GM19351 (cell line): ENCODE data around the gene PRMT6.
A peak's percentile ranks its signal among the peaks of the same experiment; 100 is the strongest.
"Not testable (repeated sequence)": the region's sequence is repeated elsewhere in the genome, so short reads cannot be mapped to it uniquely, and the experiment has no call there.

Experiments used
- ATAC-seq: cut with Tn5 transposase; IDR thresholded peaks from one replicate; pipeline ENCODE4 v1.9.1; 2021; ENCODE audit warnings: mild to moderate bottlenecking, moderate library complexity; ENCODE audit not compliant: unreplicated experiment

PRMT6 gene

DNA sequence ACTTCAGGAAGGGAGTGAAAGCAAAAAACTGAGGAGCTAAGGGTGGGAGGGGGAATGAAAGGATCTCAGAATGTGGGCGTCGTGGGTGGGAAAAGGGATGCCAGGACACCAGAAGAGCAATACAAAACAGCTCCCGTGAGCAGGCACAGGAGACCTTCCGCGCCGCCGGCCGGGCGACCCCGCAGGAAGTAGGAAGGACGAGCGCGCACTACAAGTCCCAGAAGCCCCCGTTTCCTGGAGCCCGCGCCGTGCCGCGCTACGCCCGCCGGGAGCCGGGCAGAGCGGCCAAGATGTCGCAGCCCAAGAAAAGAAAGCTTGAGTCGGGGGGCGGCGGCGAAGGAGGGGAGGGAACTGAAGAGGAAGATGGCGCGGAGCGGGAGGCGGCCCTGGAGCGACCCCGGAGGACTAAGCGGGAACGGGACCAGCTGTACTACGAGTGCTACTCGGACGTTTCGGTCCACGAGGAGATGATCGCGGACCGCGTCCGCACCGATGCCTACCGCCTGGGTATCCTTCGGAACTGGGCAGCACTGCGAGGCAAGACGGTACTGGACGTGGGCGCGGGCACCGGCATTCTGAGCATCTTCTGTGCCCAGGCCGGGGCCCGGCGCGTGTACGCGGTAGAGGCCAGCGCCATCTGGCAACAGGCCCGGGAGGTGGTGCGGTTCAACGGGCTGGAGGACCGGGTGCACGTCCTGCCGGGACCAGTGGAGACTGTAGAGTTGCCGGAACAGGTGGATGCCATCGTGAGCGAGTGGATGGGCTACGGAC is at the start of gene PRMT6:
TSS of gene PRMT6 (plus strand) at position 249 of the 771 bp plus-strand sequence. CDS start at position 291, 42 bp downstream.
- ATAC-seq = peak; percentile 86

DNA sequence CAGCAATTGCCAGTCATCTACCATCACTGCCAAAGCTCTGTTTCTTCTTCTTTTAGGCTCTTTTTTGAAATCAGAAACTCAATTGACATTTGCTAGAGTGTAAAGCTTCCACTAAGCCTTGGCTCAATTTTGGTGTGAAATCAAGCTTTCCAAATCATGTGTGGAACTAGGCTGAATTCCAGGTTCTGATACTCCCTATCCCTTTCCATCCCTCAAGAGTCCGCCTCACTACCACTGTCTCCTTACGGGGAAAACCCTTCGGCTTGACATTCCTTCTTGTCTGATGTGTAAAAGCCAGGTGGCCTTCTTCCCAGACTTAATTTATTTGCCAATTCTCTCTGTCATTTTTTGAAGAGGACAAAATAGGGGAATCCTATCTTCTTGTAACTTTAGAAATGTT is 47.2 kb upstream of the PRMT6 start:
- no peak for ATAC-seq

- peak; percentile 54 for ATAC-seq
Observed at GRCh38 chr1:107010582-107010981, 45.9 kb upstream of the PRMT6 start.

DNA sequence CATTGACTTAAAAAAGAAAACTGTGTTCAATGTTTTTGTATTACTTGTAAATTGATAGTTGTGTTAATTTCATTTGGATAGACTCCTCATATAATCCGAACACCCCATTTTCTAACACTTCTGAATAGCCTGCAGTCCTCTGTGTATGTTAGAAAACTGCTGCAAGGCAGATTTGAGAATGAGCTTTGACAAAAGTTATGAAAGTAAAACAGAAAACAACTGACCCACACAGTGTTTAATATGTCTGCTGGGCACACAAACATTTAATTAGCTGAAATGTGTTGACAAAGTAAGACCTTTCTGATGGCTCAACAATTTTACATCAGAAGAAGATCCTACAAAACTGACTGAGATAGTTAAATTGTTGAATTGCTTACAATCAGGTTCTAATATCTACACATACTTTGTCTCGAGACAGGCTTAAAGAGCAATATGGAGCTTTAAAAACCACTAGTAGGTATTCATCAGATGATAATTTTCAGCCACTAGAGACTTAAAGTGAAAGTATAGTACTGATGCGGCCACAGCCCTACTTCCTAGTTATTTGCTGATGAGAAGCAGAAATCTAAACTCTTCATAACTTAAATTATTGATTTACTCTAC is 40.0 kb upstream of the PRMT6 start:
- ATAC-seq = peak; percentile 89

DNA sequence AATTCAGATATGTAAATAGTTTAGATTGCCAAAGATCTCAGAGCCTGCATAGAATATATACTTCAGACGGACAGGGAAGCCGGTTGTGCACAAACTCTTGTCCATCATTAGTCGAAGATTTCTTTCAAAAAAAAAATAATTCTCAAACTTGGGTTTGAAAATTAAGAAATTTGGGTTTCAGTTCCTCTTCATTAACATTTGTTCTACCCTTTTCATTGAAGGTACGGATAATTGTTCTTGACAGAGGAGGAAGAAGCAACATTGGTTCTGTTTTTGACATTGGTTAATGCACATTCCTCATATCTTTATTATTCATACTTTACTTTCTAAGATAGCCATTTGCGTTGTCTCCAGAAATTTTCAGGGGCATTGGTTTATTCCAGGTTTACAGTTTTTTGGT is 38.0 kb upstream of the PRMT6 start:
- ATAC-seq = no peak

DNA sequence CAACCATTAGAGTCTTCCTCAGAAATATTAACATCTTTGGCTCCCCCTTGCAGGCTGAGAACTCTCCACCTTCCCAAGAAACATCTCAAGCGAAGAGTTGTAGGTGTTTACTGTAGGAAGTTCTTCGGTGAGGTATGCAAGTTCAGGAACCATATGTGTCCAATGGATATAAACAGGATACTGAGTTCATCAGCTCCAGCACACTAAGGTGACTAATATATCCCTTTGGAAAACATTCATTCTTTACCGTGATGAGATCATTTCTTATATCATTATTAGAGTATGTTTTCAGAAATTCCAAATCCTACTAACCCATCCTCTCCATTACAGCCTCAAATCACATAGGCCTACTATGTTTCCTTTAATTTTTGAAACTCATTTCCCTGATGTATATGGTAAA is 37.3 kb upstream of the PRMT6 start:
- ATAC-seq = no peak

DNA sequence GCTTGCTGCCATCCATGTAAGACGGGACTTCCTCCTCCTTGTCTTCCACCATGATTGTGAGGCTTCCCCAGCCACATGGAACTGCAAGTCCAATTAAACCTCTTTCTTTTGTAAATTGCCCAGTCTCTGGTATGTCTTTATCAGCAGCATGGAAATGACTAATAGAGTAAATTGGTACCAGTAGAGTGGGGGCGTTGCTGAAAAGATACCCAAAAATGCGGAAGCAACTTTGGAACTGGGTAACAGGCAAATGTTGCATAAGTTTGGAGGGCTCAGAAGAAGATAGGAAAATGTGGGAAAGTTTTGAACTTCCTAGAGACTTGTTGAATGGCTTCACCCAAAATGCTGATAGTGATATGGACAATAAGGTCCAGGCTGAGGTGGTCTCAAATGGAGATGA is 17.6 kb upstream of the PRMT6 start:
- not testable (repeated sequence) for ATAC-seq

DNA sequence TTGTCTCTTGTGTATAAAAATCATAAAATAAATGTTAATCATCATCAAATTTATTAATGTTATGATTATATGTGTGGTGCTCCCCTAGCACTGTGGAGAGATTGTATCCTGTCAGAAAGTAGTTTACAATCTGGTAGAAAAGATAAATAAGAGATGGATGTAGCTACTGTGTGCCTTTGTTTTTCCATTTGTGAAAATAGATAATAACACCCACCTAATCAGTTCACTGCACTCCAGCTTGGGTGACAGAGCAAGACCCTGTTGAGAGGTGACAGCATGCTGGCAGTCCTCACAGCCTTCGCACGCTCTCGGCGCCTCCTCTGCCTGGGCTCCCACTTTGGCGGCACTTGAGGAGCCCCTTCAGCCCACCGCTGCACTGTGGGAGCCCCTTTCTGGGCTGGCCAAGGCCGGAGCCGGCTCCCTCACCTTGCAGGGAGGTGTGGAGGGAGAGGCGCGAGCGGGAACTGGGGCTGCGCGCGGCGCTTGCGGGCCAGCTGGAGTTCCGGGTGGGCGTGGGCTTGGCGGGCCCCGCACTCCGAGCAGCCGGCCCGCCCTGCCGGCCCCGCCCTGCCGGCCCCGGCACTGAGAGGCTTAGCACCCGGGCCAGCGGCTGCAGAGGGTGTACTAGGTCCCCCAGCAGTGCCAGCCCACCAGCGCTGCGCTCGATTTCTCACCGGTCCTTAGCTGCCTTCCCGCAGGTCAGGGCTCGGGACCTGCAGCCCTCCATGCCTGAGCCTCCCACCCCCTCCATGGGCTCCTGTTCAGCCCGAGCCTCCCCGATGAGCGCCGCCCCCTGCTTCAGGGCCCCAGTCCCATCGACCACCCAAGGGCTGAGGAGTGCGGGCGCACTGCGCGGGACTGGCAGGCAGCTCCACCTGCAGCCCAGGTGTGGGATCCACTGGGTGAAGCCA is 11.9 kb upstream of the PRMT6 start:
- ATAC-seq = not testable (repeated sequence)

GRCh38 chr1:107047602-107048001 is 8.9 kb upstream of the PRMT6 start:
- ATAC-seq = no peak

GRCh38 chr1:107048241-107048640 is 8.2 kb upstream of the PRMT6 start:
- no peak for ATAC-seq

- no peak for ATAC-seq
Observed at GRCh38 chr1:107051266-107051665, 5.2 kb upstream of the PRMT6 start.

DNA sequence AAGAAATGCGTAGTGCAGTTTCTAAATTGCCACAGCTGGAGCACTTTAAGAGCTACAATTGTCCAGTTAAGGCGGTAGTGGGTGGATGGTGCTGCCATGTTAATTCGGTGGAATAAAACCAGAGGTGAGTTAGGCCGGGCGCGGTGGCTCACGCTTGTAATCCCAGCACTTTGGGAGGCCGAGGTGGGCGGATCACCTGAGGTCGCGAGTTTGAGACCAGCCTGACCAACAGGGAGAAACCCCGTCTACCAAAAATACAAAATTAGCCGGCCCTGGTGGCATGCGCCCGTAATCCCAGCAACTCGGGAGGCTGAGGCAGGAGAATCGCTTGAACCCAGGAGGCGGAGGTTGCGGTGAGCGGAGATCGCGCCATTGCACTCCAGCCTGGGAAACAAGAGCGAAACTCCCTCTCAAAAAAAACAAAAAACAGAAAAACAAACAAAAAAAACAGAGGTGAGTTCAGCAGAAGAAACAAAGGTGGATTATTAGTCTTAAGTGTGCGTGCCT is 502 bp upstream of the PRMT6 start:
- ATAC-seq = not testable (repeated sequence)

DNA sequence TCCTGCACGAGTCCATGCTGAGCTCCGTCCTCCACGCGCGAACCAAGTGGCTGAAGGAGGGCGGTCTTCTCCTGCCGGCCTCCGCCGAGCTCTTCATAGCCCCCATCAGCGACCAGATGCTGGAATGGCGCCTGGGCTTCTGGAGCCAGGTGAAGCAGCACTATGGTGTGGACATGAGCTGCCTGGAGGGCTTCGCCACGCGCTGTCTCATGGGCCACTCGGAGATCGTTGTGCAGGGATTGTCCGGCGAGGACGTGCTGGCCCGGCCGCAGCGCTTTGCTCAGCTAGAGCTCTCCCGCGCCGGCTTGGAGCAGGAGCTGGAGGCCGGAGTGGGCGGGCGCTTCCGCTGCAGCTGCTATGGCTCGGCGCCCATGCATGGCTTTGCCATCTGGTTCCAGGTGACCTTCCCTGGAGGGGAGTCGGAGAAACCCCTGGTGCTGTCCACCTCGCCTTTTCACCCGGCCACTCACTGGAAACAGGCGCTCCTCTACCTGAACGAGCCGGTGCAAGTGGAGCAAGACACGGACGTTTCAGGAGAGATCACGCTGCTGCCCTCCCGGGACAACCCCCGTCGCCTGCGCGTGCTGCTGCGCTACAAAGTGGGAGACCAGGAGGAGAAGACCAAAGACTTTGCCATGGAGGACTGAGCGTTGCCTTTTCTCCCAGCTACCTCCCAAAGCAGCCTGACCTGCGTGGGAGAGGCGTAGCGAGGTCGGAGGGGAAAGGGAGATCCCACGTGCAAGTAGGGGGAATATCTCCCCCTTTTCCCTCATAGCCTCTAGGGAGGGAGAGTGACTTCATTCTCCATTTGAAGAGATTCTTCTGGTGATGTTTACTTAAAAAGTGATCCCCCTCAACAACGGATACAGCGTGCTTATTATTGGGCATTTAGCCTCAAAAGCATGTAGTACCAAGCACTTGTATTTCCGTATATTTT is 991 bp downstream of the PRMT6 start:
- peak; percentile 60 for ATAC-seq

DNA sequence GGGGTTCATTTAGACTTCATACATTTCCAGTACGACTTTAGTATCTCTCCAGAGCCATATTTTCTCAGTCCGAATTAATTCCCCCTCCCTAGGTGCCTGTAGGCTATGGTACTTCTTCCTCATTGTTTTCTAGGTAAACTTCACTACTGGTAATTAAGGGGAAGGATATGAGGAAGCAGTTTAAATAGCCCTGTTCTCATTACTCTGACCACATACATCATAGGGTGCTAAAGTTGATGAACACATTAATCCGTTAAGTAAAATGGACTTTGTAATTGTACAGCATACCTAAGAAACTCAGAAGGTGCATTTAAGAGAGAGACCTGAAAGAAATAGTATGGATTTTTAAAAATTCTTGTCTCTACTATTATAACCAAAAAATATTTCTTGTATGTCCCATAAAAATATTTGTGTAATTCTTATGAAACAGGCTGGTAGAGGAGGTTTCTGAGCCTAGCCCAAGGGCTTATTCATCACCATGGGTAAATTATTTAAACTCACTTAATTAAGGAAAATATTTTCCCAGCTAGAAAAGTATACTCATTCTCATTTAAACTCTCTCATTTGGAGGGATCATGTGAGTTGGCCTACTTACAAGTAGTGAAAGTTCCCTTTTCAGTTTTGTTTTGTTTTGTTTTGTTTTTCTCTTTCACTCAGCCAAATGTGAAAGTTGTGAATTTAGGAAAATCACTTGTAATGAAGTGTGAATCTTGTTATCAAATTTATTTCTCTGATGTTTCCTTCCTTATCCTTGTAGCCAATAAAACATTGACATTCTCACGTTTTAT is 2.0 kb downstream of the PRMT6 start:
- ATAC-seq = no peak

- ATAC-seq = no peak
Observed at GRCh38 chr1:107061886-107062285, 5.4 kb downstream of the PRMT6 start.

DNA sequence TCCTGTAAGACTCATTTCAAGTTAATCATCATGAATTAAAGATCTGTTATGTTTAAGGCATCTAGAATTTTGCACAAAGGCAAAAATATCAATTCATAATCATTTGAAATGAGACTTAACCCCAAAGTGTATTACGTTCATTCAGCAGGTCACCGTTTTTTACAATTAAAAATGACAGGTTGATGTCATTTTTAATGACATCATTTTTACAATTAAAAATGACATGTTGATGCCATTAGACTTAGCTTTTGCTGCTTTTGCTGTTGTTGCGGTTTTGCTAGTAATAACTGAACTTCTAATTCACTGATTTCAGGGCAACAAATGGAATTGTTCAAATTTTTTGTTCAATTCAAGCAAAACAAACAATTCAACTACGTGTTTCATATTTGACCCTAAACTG is 17.0 kb downstream of the PRMT6 start:
- ATAC-seq = no peak

GRCh38 chr1:107076841-107077240 is 20.4 kb downstream of the PRMT6 start:
- ATAC-seq = no peak

DNA sequence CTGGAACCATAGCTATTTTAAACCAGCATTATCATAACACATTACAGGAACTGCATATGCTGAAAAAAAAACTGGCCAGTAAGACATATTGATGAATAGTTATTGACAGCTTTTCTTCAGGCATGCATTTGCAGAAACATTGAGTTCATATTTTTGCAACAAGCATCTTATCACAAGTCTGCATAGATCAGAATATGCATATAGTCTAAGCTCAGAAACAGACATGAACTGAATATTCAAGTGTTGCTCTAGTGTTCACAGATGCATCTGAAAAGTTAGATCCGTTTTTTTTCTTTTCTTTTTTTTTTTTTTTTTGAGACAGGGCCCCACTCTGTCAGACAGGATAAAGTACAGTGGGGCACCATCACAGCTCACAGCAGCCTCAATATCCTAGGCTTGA is 22.8 kb downstream of the PRMT6 start:
- no peak for ATAC-seq

- ATAC-seq = no peak
Observed at GRCh38 chr1:107081102-107081501, 24.6 kb downstream of the PRMT6 start.
